Mammary epithelial cell (primary cell): ENCODE results near the gene OTOGL.
"Not testable (repeated sequence)": the region's sequence is repeated elsewhere in the genome, so short reads cannot be mapped to it uniquely, and the experiment has no call there.

Experiments used
- EZH2 ChIP-seq: IDR thresholded peaks from 2 replicates; pipeline ENCODE4 v1.6.1; 2012; ENCODE audit warnings: low read length, inconsistent platforms, borderline replicate concordance
- TF ChIP-seq, protein P1 (sequence below), 2 donors: IDR thresholded peaks in 1 of 2; conservative IDR thresholded peaks in 1 of 2; 2 replicates each; pipeline ENCODE4 v1.5.1; 2011 to 2012; ENCODE audit warnings: inconsistent platforms in 2 of 2, low read length in 2 of 2, mild to moderate bottlenecking in 2 of 2, control low read depth in 1 of 2, low read depth in 1 of 2; ENCODE audit not compliant: insufficient read depth in 1 of 2; ENCODE audit errors: extremely low read depth in 1 of 2

DNA sequence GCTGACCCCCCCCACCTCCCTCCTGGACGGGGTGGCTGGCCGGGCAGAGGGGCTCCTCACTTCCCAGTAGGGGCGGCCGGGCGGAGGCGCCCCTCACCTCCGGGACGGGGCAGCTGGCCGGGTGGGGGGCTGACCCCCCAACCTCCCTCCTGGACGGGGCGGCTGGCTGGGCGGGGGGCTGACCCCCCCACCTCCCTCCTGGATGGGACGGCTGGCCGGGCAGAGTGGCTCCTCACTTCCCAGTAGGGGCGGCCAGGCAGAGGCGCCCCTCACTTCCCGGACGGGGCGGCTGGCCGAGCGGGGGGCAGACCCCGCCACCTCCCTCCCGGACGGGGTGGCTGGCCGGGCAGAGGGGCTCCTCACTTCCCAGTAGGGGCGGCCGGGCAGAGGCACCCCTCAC is 208.1 kb downstream of the OTOGL start:
- TF ChIP-seq, protein P1, sequence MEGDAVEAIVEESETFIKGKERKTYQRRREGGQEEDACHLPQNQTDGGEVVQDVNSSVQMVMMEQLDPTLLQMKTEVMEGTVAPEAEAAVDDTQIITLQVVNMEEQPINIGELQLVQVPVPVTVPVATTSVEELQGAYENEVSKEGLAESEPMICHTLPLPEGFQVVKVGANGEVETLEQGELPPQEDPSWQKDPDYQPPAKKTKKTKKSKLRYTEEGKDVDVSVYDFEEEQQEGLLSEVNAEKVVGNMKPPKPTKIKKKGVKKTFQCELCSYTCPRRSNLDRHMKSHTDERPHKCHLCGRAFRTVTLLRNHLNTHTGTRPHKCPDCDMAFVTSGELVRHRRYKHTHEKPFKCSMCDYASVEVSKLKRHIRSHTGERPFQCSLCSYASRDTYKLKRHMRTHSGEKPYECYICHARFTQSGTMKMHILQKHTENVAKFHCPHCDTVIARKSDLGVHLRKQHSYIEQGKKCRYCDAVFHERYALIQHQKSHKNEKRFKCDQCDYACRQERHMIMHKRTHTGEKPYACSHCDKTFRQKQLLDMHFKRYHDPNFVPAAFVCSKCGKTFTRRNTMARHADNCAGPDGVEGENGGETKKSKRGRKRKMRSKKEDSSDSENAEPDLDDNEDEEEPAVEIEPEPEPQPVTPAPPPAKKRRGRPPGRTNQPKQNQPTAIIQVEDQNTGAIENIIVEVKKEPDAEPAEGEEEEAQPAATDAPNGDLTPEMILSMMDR (conservative IDR thresholded peaks at IDR 0.05 in 1 of 2, IDR thresholded peaks at IDR 0.05 in 1 of 2; ENCODE audit: extremely low read depth in 1 of 2, insufficient read depth in 1 of 2, low read depth in 1 of 2, low read length in 2 of 2) = not testable (repeated sequence)
- TF ChIP-seq EZH2 = not testable (repeated sequence)
